Right renal cortex interstitium (tissue), 3 donors: ENCODE data around the gene KIF6. TPM values are rescaled to one million over a fixed set of nuclear protein-coding genes. Genes with fewer than 3 reads are reported as not detected.

Source experiments
- DNase-seq, 3 donors: peaks; one replicate each; pipeline ENCODE4 v3.0.0-alpha.2; 2013; ENCODE audit warnings: low read depth in 3 of 3, low spot score in 2 of 3
- polyA plus RNA-seq, 3 donors: library from polyadenylated mRNA; unstranded; fragments of 120-200 nt; gene quantifications; one replicate each; pipeline ENCODE4 v1.2.1, GENCODE V29; 2013; ENCODE audit not compliant: insufficient read length in 3 of 3

The KIF6 gene
- polyA plus RNA-seq, 3 donors = 3.9 to 4.7 (median 4.4) TPM

GRCh38 chr6:39602601-39603519 is 122.3 kb downstream of the KIF6 start:
- no peak for DNase-seq

GRCh38 chr6:39599973-39600372 is 125.2 kb downstream of the KIF6 start:
- DNase-seq = no peak

DNA sequence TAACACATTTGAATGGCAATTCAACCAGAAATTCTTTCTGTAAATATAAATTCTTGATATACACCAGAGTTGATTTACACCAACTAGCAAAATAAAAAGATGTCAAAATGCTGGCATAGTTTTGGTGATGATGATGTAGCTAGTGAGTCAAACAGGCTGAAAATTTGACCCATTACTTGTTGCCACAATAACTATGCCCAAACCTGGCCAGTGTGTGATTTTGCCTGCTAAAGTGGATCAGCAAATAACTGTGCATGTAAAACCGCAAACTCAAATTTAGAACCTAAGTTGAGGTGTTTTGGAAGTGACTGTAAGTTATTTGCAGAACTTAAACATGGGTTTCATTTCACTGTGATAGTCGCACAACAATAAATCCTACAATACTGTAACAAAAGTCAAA is 125.9 kb downstream of the KIF6 start:
- DNase-seq = no peak

DNA sequence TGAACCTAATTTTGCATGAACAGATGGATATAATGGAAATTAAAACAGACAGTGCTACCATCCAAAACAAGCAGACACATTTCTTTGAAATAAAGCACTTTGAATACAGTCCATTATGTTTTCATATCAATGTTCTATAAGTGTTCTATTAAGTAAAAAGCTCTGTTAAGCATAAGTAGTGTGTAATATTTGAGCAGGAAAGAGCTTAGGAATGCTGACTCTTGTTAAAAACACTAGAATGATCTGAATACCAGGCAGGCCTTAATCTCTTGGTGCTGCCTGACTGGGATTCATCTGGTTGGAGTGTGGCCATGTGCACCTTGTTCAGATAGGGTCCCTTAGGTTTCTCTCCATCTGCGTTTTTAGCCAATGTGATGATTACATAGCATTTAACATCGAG is 130.9 kb downstream of the KIF6 start:
- DNase-seq = no peak

- no peak for DNase-seq
Measured at GRCh38 chr6:39593646-39594045, 131.6 kb downstream of the KIF6 start.

GRCh38 chr6:39590871-39591393 is 134.3 kb downstream of the KIF6 start:
- DNase-seq = no peak

GRCh38 chr6:39587080-39587479 is 138.1 kb downstream of the KIF6 start:
- no peak for DNase-seq

DNA sequence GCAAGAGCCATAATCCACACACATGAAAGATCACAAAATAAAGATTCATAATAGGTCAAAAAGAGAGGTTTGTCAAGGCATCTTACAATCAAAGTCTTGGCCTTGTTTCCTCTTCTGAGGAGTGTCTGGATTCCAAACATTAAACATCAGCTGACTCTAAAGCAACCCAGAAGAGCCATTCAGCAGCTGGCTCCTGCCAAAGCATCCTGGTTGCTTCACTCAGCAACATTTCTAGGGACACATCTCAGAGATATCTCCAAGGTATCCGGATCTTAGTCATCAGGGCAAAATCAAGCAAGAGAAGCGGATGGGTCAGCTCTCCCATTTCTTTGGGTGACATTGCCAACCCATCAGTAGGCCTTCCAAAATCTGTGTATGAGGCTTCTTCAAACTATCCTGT is 139.6 kb downstream of the KIF6 start:
- DNase-seq = no peak

DNA sequence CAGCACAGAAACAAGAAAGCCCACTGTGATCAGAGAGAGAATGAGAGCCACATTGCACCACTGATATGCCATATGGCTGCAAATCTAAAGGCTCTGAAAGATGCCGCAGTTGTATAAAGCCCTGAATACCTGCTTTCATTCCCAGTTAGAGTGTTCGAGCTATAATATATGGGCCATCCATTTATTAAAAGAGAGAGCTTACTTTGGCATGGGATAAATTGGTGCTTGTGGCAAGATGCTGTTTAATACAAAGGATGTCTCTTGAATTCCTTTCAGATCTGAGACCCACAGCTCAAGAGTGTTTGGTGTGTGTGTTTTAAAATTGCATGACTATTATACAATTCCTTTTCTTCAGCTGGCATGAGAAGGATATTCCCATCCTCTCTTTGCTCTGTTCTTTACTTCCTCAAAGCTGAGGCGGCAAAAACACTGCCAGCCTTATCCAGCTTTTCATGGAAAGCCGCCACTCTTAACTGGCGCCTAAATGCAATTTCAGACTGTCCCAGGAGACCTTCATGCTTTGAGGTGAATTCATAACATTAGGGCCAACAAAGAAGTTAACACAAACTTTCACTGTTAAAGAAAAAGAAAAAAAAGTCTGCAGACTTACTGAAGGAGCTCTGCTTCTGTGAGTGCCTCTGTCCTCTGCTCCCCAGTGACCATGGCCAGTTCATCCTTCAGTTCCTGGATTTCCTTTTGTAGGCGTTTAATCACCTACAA is 147.6 kb downstream of the KIF6 start:
- DNase-seq = no peak

DNA sequence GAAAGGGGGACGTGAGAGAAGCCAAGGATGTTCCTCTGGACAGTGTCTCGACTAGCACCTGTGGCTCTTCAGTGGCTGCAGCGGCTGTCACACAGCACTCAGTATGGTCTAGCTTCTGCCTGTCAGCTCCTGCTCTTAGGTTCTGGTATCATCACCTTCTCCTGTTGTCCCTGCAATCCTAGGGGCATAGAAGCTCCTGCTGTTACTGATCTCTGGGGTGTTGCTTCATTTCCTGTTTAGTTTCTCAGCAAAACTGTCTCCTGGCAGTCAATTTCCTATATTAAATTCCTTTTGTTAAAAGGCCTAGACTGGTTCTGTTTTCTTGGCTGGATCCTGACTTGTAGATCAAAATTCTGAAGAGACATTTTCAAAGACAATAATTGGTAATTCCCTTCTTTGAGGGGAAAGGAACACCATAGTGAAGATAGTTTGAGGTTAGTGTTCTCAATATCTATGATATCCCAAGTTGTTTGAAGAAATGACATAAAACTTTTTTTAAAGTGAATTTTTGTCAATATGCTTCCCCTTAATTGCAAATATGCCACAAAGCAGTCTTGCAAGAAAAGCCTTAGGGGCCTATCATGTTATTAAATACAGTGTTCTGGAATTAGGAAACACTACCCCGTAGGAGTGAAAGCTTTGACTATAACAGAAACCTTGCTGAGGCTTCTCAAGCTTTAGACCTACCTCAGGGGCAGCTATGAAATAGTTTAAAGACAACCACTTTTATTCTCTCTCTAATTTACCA is 148.5 kb downstream of the KIF6 start:
- no peak for DNase-seq

DNA sequence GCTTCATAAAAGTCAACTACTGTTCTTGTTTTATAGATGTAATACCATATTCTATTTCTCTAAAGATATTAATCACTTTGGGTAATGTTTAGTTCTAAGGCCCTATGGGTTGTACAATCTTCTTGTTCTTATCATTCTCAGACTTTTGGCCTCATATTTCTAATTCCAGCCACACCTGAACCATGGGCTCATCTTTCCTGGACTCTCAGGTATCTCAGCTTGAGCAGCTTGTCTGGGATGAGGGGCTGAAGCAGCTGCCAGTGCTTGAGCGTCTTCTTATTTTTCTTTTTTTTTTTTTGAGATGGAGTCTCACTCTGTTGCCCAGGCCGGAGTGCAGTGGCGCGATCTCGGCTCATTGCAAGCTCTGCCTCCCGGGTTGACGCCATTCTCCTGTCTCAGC is 150.2 kb downstream of the KIF6 start:
- no peak for DNase-seq

DNA sequence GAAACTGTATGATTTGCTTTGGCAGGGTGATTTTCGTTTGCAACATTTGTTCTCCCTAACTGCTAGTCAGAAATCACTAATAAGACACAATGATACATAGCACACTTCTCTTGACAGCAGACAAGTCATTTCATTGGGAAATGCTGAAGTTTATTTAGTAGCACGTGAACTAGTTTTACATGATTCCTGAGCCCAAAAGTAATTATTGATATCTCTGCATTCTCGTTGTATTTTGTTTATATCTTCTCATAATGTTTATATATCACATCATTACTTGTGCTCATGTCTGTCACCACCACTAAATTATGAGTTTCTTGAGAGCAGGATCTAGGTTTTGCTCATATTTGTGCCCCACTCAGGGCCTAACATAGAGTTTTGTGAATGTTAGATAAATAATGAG is 151.7 kb downstream of the KIF6 start:
- DNase-seq = no peak

DNA sequence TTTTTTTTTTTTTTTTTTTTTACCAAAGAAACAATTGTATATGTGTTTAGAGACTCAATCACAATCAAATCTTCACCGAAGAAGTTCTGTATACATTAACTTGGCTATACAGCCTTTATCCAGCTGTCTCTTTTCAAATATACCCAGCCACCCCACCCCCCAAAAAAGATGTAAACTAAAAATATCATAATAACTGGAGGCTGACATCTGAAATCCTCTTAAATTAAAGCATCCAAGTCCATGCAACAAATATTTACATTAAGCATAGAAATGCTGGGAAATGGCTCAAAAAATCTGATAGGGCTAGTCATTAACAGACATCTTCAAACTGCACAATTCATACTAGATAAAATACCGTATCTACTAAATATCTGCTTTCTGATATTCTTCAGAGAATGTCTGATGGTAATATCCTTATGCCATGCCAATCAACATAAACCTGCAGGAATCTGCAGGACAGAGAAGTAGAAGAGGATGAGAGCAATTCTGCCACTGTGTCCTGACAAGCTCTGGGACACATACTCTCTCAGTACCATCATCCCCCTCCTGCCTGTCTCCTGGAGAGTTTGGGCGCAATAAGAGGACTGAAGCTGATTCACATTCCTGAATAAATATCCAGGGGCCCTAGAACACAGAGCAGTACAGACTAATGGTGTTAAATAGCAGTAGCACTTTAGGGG is 152.4 kb downstream of the KIF6 start:
- no peak for DNase-seq

DNA sequence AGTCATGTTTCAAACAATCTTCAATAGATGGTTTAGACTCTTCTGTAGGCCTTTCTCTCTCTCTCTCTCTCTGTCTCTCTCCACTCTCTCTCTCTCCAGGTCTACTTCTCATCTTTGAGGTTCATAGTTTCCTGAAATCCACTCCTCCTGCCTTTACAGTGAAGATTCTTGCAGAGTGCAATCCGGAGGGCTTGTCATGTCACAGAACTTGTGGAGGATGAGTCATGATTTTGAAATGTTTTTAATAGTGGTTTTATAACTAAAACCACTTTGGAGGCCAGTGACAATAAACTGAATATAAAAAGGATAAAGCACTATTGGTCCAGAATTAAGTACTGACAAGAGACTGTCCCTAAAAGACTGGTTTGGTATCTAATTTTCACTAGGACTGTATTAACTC is 156.3 kb downstream of the KIF6 start:
- DNase-seq = no peak

- no peak for DNase-seq
Measured at GRCh38 chr6:39567091-39567490, 158.1 kb downstream of the KIF6 start.

DNA sequence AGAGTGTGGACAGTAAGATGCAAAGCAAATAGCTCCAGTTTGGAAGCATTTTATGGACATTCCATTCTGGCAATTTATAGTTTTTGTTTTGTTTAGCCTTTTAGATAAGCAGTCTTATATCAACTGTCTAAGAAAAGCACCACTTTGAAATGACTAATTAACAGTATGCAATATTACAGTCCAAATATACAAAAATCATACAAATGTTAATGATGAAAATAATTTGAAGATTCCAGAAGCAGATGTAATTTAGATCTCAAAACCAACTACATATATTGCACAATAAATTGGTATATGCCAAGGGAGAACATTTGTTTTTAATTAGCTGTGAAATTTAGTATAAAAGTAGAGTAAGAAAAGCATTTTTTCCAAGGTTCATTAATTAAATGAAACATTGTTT is 158.8 kb downstream of the KIF6 start:
- DNase-seq = no peak

DNA sequence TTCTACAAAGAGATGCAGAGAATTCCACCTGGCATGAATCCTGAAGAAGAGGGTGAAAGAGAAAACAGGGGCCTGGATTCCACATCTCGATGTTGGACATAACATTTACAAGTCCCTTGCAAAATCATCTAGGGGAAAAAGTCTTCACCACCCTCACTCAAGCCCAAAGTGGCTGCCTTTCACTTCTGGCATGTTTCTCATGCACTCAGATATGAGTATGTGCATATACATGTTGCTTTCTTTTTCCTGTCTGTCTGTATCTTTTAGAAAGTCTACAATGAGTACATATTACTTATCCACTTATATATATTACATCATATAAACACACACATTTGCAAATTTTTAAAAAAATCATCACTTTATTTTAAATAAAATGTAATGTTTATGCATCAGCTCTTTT is 159.3 kb downstream of the KIF6 start:
- DNase-seq = no peak

- no peak for DNase-seq
Measured at GRCh38 chr6:39563566-39564311, 161.5 kb downstream of the KIF6 start.

DNA sequence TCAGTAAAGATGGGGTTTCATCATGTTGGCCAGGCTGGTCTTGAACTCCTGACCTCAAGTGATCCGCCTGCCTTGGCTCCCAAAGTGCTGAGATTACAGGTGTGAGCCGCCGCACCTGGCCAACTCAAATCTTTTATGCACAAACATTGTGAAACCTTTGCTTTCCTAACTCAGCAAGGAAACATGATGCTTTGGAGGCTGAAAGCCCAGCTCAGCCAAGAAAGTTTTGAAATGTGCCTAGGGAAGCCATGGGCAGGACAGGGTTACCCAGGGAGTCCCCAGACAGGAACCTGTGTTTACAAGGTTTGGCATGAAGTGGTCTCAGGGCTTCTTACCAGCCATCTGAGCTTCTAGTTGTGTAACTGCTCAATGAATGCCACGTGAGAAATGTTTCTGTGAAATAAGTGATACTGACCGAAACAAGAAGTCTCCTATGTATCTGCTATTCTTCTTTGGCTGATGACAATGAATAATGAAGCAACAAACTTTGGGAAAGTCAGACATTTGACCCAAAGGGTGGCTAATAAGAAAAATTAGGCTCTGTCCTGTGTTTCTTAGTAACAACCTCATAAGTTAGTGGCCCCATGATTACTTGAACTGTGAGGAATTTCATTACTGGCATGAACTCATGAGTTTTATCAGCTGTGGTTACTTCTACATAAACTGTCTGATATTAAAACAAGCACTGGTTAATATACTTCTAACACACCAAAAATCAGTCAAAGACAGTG is 163.5 kb downstream of the KIF6 start:
- DNase-seq = no peak
